ENCODE measurements around the gene PCSK7. TPM values are rescaled to one million over a fixed set of nuclear protein-coding genes. Genes with fewer than 3 reads are reported as not detected.
"Not testable (repeated sequence)": the region's sequence is repeated elsewhere in the genome, so short reads cannot be mapped to it uniquely, and the experiment has no call there.

The PCSK7 gene
- total RNA-seq, 4 donors from 2014 or later: 56.7 to 113 (median 73.3) TPM

- peak in 1 of 2 donors; percentile 48 for DNase-seq (ENCODE audit: low spot score in 2 of 2)
- no peaks in the 10 kb centered on the region for H3K9me3 ChIP-seq
- 80% methylated on average over 6 of the region's 6 CpGs for WGBS
- H3K4me3 ChIP-seq: no peak overlapping the region
- TF ChIP-seq, protein P1, sequence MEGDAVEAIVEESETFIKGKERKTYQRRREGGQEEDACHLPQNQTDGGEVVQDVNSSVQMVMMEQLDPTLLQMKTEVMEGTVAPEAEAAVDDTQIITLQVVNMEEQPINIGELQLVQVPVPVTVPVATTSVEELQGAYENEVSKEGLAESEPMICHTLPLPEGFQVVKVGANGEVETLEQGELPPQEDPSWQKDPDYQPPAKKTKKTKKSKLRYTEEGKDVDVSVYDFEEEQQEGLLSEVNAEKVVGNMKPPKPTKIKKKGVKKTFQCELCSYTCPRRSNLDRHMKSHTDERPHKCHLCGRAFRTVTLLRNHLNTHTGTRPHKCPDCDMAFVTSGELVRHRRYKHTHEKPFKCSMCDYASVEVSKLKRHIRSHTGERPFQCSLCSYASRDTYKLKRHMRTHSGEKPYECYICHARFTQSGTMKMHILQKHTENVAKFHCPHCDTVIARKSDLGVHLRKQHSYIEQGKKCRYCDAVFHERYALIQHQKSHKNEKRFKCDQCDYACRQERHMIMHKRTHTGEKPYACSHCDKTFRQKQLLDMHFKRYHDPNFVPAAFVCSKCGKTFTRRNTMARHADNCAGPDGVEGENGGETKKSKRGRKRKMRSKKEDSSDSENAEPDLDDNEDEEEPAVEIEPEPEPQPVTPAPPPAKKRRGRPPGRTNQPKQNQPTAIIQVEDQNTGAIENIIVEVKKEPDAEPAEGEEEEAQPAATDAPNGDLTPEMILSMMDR (IDR thresholded peaks at IDR 0.05): no peak
- TF ChIP-seq EP300 (IDR thresholded peaks at IDR 0.05) (no peak), POLR2A (IDR thresholded peaks at IDR 0.05) (no peak), POLR2AphosphoS5 (IDR thresholded peaks at IDR 0.05) (no peak)
- peaks cover 13% of the 10 kb centered on the region for H3K4me1 ChIP-seq
- no peak overlapping the region for H3K27ac ChIP-seq
- H3K27me3 ChIP-seq: no peaks in the 10 kb centered on the region
- peaks cover 62% of the 10 kb centered on the region for H3K36me3 ChIP-seq
Observed at GRCh38 chr11:117187007-117187406, 44.9 kb downstream of the PCSK7 start.

DNA sequence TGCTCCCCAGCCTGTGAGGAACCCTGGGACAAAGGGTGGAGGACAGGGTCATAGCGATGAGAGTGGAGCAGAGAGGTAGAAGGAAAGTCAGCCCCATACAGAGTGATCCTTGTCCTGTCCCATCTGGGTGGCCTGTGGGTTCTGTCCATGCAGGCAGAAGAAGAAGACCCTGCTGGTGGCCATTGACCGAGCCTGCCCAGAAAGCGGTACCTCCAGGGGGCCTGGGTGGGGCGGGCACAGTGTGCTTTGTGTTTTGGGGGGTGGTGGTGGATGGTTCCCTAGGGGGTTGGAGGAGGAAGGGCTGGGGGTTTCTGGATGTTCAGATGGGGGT lies 45.5 kb downstream of the PCSK7 start:
- Histone ChIP-seq H3K9me3 (no peaks in the 10 kb centered on the region), H3K4me1 (peaks cover 20% of the 10 kb centered on the region), H3K4me3 (no peak overlapping the region), H3K27ac (no peak overlapping the region), H3K27me3 (no peaks in the 10 kb centered on the region), H3K36me3 (peaks cover 56% of the 10 kb centered on the region)
- WGBS: 87% methylated on average over 3 of the region's 4 CpGs
- TF ChIP-seq POLR2AphosphoS5 (IDR thresholded peaks at IDR 0.05): no peak
- TF ChIP-seq, protein P1 (IDR thresholded peaks at IDR 0.05): no peak
- TF ChIP-seq EP300 (IDR thresholded peaks at IDR 0.05): no peak
- TF ChIP-seq POLR2A (IDR thresholded peaks at IDR 0.05): no peak
- DNase-seq (ENCODE audit: low spot score in 2 of 2): peak in 1 of 2 donors; percentile 59

- DNase-seq (ENCODE audit: low spot score in 2 of 2): peak in 1 of 2 donors; percentile 28
- Histone ChIP-seq H3K4me3 (no peak overlapping the region), H3K9me3 (no peaks in the 10 kb centered on the region), H3K27me3 (no peaks in the 10 kb centered on the region), H3K27ac (no peak overlapping the region), H3K36me3 (peaks cover 51% of the 10 kb centered on the region), H3K4me1 (peaks cover 25% of the 10 kb centered on the region)
- TF ChIP-seq EP300 (IDR thresholded peaks at IDR 0.05) (no peak), POLR2AphosphoS5 (IDR thresholded peaks at IDR 0.05) (no peak), POLR2A (IDR thresholded peaks at IDR 0.05) (no peak)
- TF ChIP-seq, protein P1 (IDR thresholded peaks at IDR 0.05): no peak
- WGBS: 91% methylated on average over 5 of the region's 5 CpGs
Observed at GRCh38 chr11:117185736-117186430, 46.0 kb downstream of the PCSK7 start.

DNA sequence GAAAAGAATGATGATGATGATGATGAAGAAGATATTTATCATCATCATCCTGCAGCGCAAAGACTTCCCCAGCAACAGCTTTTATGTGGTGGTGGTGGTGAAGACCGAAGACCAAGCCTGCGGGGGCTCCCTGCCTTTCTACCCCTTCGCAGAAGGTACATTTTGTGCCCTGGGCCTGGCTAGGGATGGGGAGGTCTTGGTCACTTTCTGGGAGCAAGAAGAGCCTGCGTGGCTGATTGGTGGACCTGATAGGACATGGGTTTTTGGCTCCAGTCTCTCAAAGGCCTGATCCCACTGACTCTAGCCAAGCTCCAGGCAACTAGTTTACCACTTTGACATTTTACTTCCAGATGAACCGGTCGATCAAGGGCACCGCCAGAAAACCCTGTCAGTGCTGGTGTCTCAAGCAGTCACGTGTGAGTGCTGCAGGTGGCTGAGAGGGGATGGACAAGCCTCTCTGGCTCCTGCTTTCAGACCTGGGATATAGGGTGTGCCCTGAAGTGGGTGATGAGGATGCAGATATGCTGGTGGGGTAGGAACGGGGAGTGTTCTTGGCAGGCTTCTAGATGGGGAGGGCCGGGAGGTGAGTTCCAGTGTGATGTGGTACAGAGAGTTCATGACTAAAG lies 48.0 kb downstream of the PCSK7 start:
- peaks cover 36% of the 10 kb centered on the region for H3K4me1 ChIP-seq
- TF ChIP-seq POLR2A (IDR thresholded peaks at IDR 0.05) (no peak), EP300 (IDR thresholded peaks at IDR 0.05) (no peak), POLR2AphosphoS5 (IDR thresholded peaks at IDR 0.05) (no peak)
- WGBS: 75% methylated on average over 11 of the region's 11 CpGs
- no peaks in the 10 kb centered on the region for H3K9me3 ChIP-seq
- no peak overlapping the region for H3K4me3 ChIP-seq
- no peaks in the 10 kb centered on the region for H3K27me3 ChIP-seq
- DNase-seq (ENCODE audit: low spot score in 2 of 2): peak in 1 of 2 donors; percentile 57
- H3K27ac ChIP-seq: no peak overlapping the region
- peaks cover 31% of the 10 kb centered on the region for H3K36me3 ChIP-seq

DNA sequence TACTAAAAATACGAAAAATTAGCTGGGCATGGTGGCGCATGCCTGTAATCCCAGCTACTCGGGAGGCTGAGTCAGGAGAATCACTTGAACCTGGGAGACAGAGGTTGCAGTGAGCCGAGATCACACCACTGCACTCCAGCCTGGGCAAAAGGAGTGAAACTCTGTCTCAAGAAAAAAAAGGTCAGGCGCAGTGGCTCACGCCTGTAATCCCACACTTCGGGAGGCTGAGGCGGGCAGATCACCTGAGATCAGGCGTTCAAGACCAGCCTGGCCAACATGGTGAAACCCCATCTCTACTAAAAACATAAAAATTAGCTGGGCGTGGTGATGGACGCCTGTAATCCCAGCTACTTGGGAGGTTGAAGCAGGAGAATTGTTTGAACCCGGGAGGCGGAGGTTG lies 48.7 kb downstream of the PCSK7 start:
- Histone ChIP-seq H3K4me1 (peaks cover 38% of the 10 kb centered on the region), H3K36me3 (peaks cover 24% of the 10 kb centered on the region)
- H3K27ac ChIP-seq, H3K27me3 ChIP-seq, H3K4me3 ChIP-seq, H3K9me3 ChIP-seq: not testable (repeated sequence)
- 89% methylated on average over 12 of the region's 13 CpGs for WGBS
- peak in 1 of 2 donors; percentile 56 for DNase-seq (ENCODE audit: low spot score in 2 of 2)

DNA sequence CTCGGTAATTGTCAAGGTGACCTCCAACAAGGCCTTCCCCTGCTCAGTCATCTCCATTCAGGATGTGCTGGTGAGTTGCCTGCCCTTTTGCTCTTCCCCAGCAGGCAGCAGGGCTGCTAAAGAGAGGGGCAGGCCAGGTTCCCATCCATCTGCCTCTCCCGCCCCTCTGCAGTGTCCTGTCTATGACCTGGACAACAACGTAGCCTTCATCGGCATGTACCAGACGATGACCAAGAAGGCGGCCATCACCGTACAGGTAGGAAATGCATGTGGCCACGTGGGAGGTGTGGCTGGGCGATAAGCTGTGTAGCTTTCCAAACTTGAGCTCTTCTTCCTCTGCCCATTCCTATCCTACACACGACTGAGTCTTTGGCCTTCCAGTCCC lies 49.3 kb downstream of the PCSK7 start:
- no peak overlapping the region for H3K27ac ChIP-seq
- H3K4me1 ChIP-seq: peaks cover 44% of the 10 kb centered on the region
- no peaks in the 10 kb centered on the region for H3K27me3 ChIP-seq
- no peak overlapping the region for H3K4me3 ChIP-seq
- TF ChIP-seq POLR2AphosphoS5 (IDR thresholded peaks at IDR 0.05) (no peak), EP300 (IDR thresholded peaks at IDR 0.05) (no peak), POLR2A (IDR thresholded peaks at IDR 0.05) (no peak)
- TF ChIP-seq, protein P1 (IDR thresholded peaks at IDR 0.05): no peak
- peak in 1 of 2 donors; percentile 38 for DNase-seq (ENCODE audit: low spot score in 2 of 2)
- no peaks in the 10 kb centered on the region for H3K9me3 ChIP-seq
- 95% methylated on average over 5 of the region's 10 CpGs for WGBS
- H3K36me3 ChIP-seq: peaks cover 18% of the 10 kb centered on the region
